ENCODE data around the gene AP4B1.

DNA sequence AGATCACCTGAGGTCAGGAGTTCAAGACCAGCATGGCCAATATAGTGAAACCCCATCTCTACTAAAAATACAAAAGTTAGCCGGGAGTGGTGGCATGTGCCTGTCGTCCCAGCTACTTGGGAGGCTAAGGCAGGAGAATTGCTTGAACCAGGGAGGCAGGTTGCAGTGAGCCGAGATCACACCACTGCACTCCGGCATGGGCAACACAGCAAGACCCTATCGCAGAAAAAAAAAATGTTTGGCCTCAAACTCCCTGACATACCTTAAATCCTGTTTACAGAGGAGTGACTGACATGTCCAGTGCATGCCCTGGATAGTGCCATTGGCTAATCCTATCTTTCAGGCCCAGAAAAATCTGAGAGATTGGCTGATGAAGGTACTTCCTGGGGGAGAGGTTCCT, 12.4 kb upstream of the AP4B1 start:
- TF ChIP-seq YY1 (IDR thresholded peaks at IDR 0.05; ENCODE audit: insufficient read depth, insufficient read length) (no peak), ZNF274 (IDR thresholded peaks at IDR 0.05; ENCODE audit: low read depth, low read length) (no peak)
